ENCODE data around the gene FOXN3. TPM values are rescaled to one million over a fixed set of nuclear protein-coding genes. Genes with fewer than 3 reads are reported as not detected.

Gene FOXN3
- total RNA-seq, 2 donors from 2014 or later = 141 to 150 TPM

DNA sequence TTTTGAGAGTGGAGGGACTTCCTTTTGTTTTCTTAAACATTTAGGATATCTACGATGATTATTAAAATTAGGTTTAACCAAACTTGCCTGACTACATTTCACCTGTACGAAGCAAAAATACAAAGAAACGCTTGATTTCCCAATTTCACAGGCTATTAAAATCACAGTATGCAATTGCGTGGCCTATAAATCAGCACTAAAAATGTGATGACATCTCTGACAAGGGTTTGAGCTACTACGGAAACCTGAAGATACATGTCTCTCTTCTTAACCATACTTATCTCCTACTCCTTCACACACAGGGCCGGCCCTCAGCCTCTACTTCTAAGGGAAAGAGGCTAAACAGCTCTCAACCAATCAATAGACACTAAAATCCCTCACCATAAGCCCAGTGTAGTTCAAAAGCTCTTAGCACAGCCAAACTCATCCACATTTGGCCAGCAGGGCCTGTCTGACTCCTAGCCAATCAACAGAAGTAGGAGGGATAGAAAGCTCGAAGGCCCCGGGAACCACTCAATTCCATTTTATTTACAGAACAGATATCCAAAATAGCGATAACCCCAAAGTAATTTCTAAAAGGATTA lies 137.3 kb downstream of the FOXN3 start:
- Histone ChIP-seq H3K36me3 (no peaks in the 10 kb centered on the region), H3K27me3 (replicated peaks; ENCODE audit: insufficient read depth) (no peaks in the 10 kb centered on the region), H3K4me1 (ENCODE audit: control insufficient read depth in 1 of 2, low read depth in 2 of 2) (peaks cover 0 to 25% of the 10 kb centered on the region in 2 donors), H3K4me3 (no peak overlapping the region), H3K9me3 (no peaks in the 10 kb centered on the region), H3K27ac (no peak overlapping the region)
- TF ChIP-seq CTCF (IDR thresholded peaks at IDR 0.05) = no peak
- no peak for DNase-seq (ENCODE audit: low spot score)
- ATAC-seq (ENCODE audit: insufficient number of reproducible peaks, low FRiP score, low read depth) = no peak

DNA sequence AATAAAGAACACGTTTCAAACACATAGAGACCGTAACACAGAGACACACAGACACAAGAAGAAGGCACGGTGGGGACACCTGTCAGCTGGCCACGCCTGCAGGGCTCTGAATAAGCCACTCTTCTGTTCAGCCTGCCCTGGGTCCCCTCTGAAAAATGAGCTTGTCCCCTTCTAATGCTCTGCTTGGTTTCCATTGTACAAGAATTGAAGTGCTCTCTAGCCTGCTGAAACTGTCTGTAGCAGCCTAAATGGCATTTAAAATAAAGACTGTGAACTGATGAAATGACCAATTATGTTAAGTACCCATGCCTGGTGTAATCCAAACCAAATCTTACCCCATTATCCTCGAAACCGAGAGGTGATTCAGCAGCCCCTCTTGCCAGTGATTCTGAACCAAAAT lies 139.8 kb downstream of the FOXN3 start:
- H3K27me3 ChIP-seq (replicated peaks; ENCODE audit: insufficient read depth) = no peaks in the 10 kb centered on the region
- ATAC-seq (ENCODE audit: insufficient number of reproducible peaks, low FRiP score, low read depth) (no peak), DNase-seq (ENCODE audit: low spot score) (no peak)
- H3K4me3 ChIP-seq = no peak overlapping the region
- no peaks in the 10 kb centered on the region for H3K36me3 ChIP-seq
- no peak for TF ChIP-seq CTCF (IDR thresholded peaks at IDR 0.05)
- H3K4me1 ChIP-seq (ENCODE audit: control insufficient read depth in 1 of 2, low read depth in 2 of 2) = peaks cover 0 to 5% of the 10 kb centered on the region in 2 donors
- H3K27ac ChIP-seq = no peak overlapping the region
- H3K9me3 ChIP-seq = no peaks in the 10 kb centered on the region

- H3K4me1 ChIP-seq (ENCODE audit: control insufficient read depth in 1 of 2, low read depth in 2 of 2) = peaks cover 0 to 5% of the 10 kb centered on the region in 2 donors
- TF ChIP-seq CTCF (IDR thresholded peaks at IDR 0.05) = no peak
- DNase-seq (ENCODE audit: low spot score) = no peak
- H3K36me3 ChIP-seq = no peaks in the 10 kb centered on the region
- H3K4me3 ChIP-seq = no peak overlapping the region
- no peaks in the 10 kb centered on the region for H3K27me3 ChIP-seq (replicated peaks; ENCODE audit: insufficient read depth)
- no peak overlapping the region for H3K27ac ChIP-seq
- H3K9me3 ChIP-seq = no peaks in the 10 kb centered on the region
- no peak for ATAC-seq (ENCODE audit: insufficient number of reproducible peaks, low FRiP score, low read depth)
Observed at GRCh38 chr14:89276424-89276975, 140.5 kb downstream of the FOXN3 start.

DNA sequence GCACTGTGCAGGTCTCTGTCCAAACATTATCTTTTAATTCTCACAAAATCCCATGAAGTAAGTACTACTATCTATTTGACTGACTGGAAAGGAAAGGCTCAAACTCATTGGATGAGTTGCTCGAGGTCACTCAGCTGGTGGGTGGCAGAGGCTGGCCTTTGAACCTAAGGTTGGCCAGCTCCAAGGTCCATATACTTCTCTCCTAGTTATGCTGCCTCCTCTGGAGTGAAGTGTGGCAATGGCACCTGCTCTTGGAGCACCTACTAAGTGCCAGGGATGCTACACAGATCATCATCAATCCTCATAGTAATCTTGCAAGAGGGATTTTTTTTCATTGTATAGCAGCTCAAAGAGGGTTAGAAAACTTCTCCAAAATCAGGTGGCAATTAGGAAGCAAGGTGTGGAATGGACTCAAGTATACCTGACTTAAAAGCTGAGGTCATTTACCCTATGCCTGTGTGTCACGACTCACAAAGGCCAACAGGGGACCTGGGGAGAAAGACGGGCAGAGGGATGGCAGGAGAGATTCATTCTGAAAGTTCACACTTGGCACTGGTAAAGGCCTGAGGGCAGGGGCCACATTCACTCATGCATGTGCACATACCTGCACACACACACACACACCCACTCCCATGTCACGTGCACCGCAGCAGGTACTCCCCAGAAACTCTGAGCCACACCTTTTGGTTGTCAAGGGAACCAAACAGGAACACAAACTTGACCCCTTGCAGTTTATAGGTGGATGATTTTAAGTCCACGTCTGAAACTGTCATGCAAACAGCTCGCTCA lies 146.4 kb downstream of the FOXN3 start:
- Histone ChIP-seq H3K27me3 (replicated peaks; ENCODE audit: insufficient read depth) (no peaks in the 10 kb centered on the region), H3K9me3 (no peaks in the 10 kb centered on the region), H3K4me3 (no peak overlapping the region), H3K27ac (no peak overlapping the region), H3K4me1 (ENCODE audit: control insufficient read depth in 1 of 2, low read depth in 2 of 2) (peaks cover 19 to 51% of the 10 kb centered on the region in 2 donors), H3K36me3 (no peaks in the 10 kb centered on the region)
- ATAC-seq (ENCODE audit: insufficient number of reproducible peaks, low FRiP score, low read depth) (no peak), DNase-seq (ENCODE audit: low spot score) (no peak)
- no peak for TF ChIP-seq CTCF (IDR thresholded peaks at IDR 0.05)

GRCh38 chr14:89269404-89269803 lies 147.6 kb downstream of the FOXN3 start:
- DNase-seq (ENCODE audit: low spot score) (no peak), ATAC-seq (ENCODE audit: insufficient number of reproducible peaks, low FRiP score, low read depth) (no peak)
- Histone ChIP-seq H3K9me3 (no peaks in the 10 kb centered on the region), H3K27me3 (replicated peaks; ENCODE audit: insufficient read depth) (no peaks in the 10 kb centered on the region), H3K27ac (peak overlapping the region; percentile 66 to 72), H3K4me1 (ENCODE audit: control insufficient read depth in 1 of 2, low read depth in 2 of 2) (peaks cover 20 to 62% of the 10 kb centered on the region in 2 donors), H3K36me3 (no peaks in the 10 kb centered on the region), H3K4me3 (no peak overlapping the region)
- TF ChIP-seq CTCF (IDR thresholded peaks at IDR 0.05) = no peak
